Measurements from ENCODE around the gene PTPRG. TPM values are rescaled to one million over a fixed set of nuclear protein-coding genes. Genes with fewer than 3 reads are reported as not detected.

PTPRG gene
- total RNA-seq, 6 experiments from 2014 or later, result 29.4 to 34.7 (median 32.7) TPM

GRCh38 chr3:61742006-61742405, 180.6 kb downstream of the PTPRG start:
- no peak for DNase-seq
- Mint-ChIP-seq H3K4me1 (ENCODE audit: low read depth) (peaks cover 3% of the 10 kb centered on the region), H3K27me3 (ENCODE audit: insufficient read depth) (no peaks in the 10 kb centered on the region), H3K4me3 (no peak overlapping the region), H3K36me3 (ENCODE audit: low read depth) (peaks cover 8% of the 10 kb centered on the region; the same call in 1 of the 2 replicates), H3K27ac (no peak overlapping the region), H3K9me3 (no peaks in the 10 kb centered on the region)
- no peak for TF ChIP-seq CTCF (IDR thresholded peaks at IDR 0.05)

GRCh38 chr3:61743067-61743466, 181.7 kb downstream of the PTPRG start:
- H3K9me3 Mint-ChIP-seq, result no peaks in the 10 kb centered on the region
- no peak for DNase-seq
- no peak overlapping the region for H3K4me3 Mint-ChIP-seq
- peaks cover 8% of the 10 kb centered on the region; the same call in 1 of the 2 replicates for H3K36me3 Mint-ChIP-seq (ENCODE audit: low read depth)
- no peak for TF ChIP-seq CTCF (IDR thresholded peaks at IDR 0.05)
- H3K27me3 Mint-ChIP-seq (ENCODE audit: insufficient read depth), result no peaks in the 10 kb centered on the region
- no peak overlapping the region for H3K27ac Mint-ChIP-seq
- H3K4me1 Mint-ChIP-seq (ENCODE audit: low read depth), result no peaks in the 10 kb centered on the region

- H3K27ac Mint-ChIP-seq, result no peak overlapping the region
- H3K36me3 Mint-ChIP-seq (ENCODE audit: low read depth), result peaks cover 8% of the 10 kb centered on the region; the same call in 1 of the 2 replicates
- no peaks in the 10 kb centered on the region for H3K27me3 Mint-ChIP-seq (ENCODE audit: insufficient read depth)
- no peak for TF ChIP-seq CTCF (IDR thresholded peaks at IDR 0.05)
- H3K9me3 Mint-ChIP-seq, result no peaks in the 10 kb centered on the region
- H3K4me3 Mint-ChIP-seq, result no peak overlapping the region
- no peaks in the 10 kb centered on the region for H3K4me1 Mint-ChIP-seq (ENCODE audit: low read depth)
- no peak for DNase-seq
Measured at GRCh38 chr3:61743686-61744242, 182.4 kb downstream of the PTPRG start.

GRCh38 chr3:61748288-61748687, 186.9 kb downstream of the PTPRG start:
- TF ChIP-seq CTCF (IDR thresholded peaks at IDR 0.05), result no peak
- peaks cover 8% of the 10 kb centered on the region; the same call in 1 of the 2 replicates for H3K4me1 Mint-ChIP-seq (ENCODE audit: low read depth)
- H3K27ac Mint-ChIP-seq, result no peak overlapping the region
- no peaks in the 10 kb centered on the region for H3K27me3 Mint-ChIP-seq (ENCODE audit: insufficient read depth)
- H3K9me3 Mint-ChIP-seq, result no peaks in the 10 kb centered on the region
- no peak for DNase-seq
- H3K4me3 Mint-ChIP-seq, result no peak overlapping the region
- H3K36me3 Mint-ChIP-seq (ENCODE audit: low read depth), result peaks cover 11% of the 10 kb centered on the region

DNA sequence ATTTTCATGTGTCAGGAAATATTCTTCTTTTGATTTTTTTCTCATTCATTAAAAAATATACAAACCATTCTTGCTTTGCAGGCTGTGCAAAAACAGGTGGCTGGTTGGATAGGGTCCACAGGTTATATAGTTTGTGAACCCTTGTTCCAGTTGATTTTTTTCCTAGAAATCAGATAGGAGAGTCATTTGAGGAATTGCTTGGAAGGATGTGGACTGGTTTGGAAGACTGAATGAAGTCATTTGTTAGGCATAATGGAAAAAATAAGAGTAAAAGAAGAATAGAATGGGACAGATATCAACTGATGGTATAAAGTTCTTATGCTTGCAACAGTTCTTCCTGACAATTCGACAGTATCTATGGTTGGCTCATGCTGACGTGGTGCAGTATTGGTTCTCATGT, 189.4 kb downstream of the PTPRG start:
- H3K36me3 Mint-ChIP-seq (ENCODE audit: low read depth), result peaks cover 7% of the 10 kb centered on the region; the same call in 1 of the 2 replicates
- no peak for TF ChIP-seq CTCF (IDR thresholded peaks at IDR 0.05)
- no peak overlapping the region for H3K27ac Mint-ChIP-seq
- no peak overlapping the region for H3K4me3 Mint-ChIP-seq
- no peak for DNase-seq
- H3K27me3 Mint-ChIP-seq (ENCODE audit: insufficient read depth), result no peaks in the 10 kb centered on the region
- peaks cover 8% of the 10 kb centered on the region; the same call in 1 of the 2 replicates for H3K4me1 Mint-ChIP-seq (ENCODE audit: low read depth)
- no peaks in the 10 kb centered on the region for H3K9me3 Mint-ChIP-seq
